ENCODE data around the gene PLSCR5. TPM values are rescaled to one million over a fixed set of nuclear protein-coding genes. Genes with fewer than 3 reads are reported as not detected.

The PLSCR5 gene
- total RNA-seq, 4 donors from 2014 or later: not detected

DNA sequence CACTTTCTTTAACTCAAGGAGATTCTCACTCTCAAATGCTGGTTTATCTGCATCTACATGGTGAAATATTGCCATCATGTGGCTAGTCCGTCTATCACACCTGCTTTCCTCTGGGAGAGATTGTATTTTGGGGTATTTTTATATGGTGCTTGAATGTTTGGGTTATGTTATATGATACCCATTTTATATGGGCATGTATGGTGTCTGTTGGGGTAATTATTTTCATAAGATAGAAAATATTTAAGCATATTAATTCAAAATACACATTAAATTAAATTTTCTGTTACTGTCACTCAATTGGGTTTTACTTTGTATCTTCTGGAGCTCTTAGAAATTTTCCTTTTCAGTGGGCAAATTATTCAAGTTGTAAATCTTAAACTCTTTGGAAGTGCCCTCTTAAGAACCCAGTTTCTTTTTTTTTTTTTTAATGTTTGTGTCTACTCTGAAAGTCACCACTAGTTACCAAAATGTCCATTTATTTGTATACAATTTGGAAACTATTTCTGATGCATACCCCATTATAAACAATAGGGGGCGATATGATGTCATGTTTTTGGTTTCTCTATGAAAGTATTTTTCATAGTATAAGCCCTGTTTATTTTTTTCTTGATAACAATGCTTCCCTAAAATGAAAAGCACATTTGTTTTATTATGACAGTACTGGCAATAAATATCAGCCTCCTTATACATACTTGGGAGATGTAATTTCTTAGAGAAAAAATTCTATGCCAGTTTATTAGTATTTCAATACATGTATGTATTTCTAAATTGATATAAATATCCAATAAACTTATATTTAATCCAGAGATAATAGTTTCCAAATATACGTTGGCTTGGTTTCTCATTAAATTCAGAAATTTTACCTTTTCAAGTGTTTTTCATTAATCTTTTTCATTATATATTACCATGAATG lies 36.1 kb upstream of the PLSCR5 start:
- no peak overlapping the region for H3K27ac ChIP-seq
- H3K36me3 ChIP-seq: no peaks in the 10 kb centered on the region
- no peaks in the 10 kb centered on the region for H3K4me1 ChIP-seq
- intact Hi-C loops (cut with DNase I; ENCODE audit: low total_unique reads) (no loop called here), in situ Hi-C loops (cut with MboI; ENCODE audit: low pct_ligation_motif_present in 1 of 4, low pct_unique_long_range_greater_than_20kb in 1 of 4, low sequenced_read_pairs in 3 of 4) (no loop called here)
- H3K4me3 ChIP-seq: no peak overlapping the region
- no peaks in the 10 kb centered on the region for H3K9me3 ChIP-seq
- no peak for DNase-seq
- WGBS, 2 donors (ENCODE audit: low coverage in 1 of 2): 13 to 21% methylated on average over 3 of the region's 3 CpGs
- TF ChIP-seq POLR2A (IDR thresholded peaks at IDR 0.05) (no peak), EP300 (IDR thresholded peaks at IDR 0.05; ENCODE audit: low read depth) (no peak), POLR2AphosphoS5 (IDR thresholded peaks at IDR 0.05) (no peak)
- TF ChIP-seq, protein P1, sequence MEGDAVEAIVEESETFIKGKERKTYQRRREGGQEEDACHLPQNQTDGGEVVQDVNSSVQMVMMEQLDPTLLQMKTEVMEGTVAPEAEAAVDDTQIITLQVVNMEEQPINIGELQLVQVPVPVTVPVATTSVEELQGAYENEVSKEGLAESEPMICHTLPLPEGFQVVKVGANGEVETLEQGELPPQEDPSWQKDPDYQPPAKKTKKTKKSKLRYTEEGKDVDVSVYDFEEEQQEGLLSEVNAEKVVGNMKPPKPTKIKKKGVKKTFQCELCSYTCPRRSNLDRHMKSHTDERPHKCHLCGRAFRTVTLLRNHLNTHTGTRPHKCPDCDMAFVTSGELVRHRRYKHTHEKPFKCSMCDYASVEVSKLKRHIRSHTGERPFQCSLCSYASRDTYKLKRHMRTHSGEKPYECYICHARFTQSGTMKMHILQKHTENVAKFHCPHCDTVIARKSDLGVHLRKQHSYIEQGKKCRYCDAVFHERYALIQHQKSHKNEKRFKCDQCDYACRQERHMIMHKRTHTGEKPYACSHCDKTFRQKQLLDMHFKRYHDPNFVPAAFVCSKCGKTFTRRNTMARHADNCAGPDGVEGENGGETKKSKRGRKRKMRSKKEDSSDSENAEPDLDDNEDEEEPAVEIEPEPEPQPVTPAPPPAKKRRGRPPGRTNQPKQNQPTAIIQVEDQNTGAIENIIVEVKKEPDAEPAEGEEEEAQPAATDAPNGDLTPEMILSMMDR (IDR thresholded peaks at IDR 0.05): peak; percentile 29 to 50 (median 37)
- no peaks in the 10 kb centered on the region for H3K27me3 ChIP-seq

DNA sequence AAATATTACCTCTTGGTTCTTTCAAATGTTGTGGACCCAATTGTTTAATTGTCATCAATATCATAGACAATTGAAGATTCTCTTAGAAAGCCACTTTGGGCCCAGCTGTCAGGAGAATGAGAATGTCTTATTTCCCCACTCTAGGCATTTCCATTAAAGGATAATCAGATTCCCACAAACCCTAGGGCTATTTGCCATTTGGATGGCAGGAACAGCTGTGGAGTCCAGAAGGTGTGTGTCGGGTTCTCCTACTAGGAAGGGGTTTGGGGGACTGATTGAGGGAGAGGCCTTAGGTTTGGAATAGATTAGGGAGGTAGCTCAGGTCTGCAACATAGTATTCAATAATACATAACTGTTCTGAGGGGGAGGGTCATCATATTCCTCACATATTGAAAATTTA lies 35.2 kb upstream of the PLSCR5 start:
- H3K27me3 ChIP-seq: no peaks in the 10 kb centered on the region
- WGBS, 2 donors (ENCODE audit: low coverage in 1 of 2): 90% methylated on average over 1 of the region's 1 CpG; no CpG with 5 or more reads in 1 of the 2 donors
- no peak for DNase-seq
- H3K4me1 ChIP-seq: no peaks in the 10 kb centered on the region
- in situ Hi-C loops (cut with MboI; ENCODE audit: low pct_ligation_motif_present in 1 of 4, low pct_unique_long_range_greater_than_20kb in 1 of 4, low sequenced_read_pairs in 3 of 4): no loop called here
- H3K36me3 ChIP-seq: no peaks in the 10 kb centered on the region
- no peak overlapping the region for H3K27ac ChIP-seq
- intact Hi-C loops (cut with DNase I; ENCODE audit: low total_unique reads): no loop called here
- H3K4me3 ChIP-seq: no peak overlapping the region
- no peaks in the 10 kb centered on the region for H3K9me3 ChIP-seq
- TF ChIP-seq, protein P1 (IDR thresholded peaks at IDR 0.05): no peak
- TF ChIP-seq POLR2AphosphoS5 (IDR thresholded peaks at IDR 0.05): no peak
- TF ChIP-seq POLR2A (IDR thresholded peaks at IDR 0.05): no peak
- no peak for TF ChIP-seq EP300 (IDR thresholded peaks at IDR 0.05; ENCODE audit: low read depth)

DNA sequence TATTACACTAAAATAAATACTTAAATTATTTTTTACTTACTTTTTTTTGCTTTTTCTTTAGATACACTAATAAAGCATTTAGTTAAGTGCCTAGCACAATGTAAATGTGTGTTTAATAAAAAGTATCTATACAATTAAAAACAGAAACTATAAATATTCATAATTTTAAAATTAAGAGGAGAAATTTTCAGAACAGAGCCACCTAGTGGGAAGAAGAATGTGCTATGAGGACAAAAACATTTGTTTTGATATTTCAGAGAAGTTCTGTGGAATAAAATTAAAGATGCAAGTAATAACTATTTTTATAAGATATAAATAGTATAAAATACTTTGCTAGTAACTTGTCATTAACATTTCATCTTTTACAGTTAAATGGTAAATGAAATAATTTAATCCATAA lies 33.6 kb upstream of the PLSCR5 start:
- no peak for DNase-seq
- no peaks in the 10 kb centered on the region for H3K36me3 ChIP-seq
- no peak overlapping the region for H3K27ac ChIP-seq
- in situ Hi-C loops (cut with MboI; ENCODE audit: low pct_ligation_motif_present in 1 of 4, low pct_unique_long_range_greater_than_20kb in 1 of 4, low sequenced_read_pairs in 3 of 4): no loop called here
- H3K27me3 ChIP-seq: no peaks in the 10 kb centered on the region
- no peak for TF ChIP-seq POLR2AphosphoS5 (IDR thresholded peaks at IDR 0.05)
- TF ChIP-seq, protein P1 (IDR thresholded peaks at IDR 0.05): peak in 3 of 5 experiments; percentile 17 to 38 (median 32)
- no peak for TF ChIP-seq POLR2A (IDR thresholded peaks at IDR 0.05)
- no peaks in the 10 kb centered on the region for H3K4me1 ChIP-seq
- intact Hi-C loops (cut with DNase I; ENCODE audit: low total_unique reads): no loop called here
- no peaks in the 10 kb centered on the region for H3K9me3 ChIP-seq
- H3K4me3 ChIP-seq: no peak overlapping the region

DNA sequence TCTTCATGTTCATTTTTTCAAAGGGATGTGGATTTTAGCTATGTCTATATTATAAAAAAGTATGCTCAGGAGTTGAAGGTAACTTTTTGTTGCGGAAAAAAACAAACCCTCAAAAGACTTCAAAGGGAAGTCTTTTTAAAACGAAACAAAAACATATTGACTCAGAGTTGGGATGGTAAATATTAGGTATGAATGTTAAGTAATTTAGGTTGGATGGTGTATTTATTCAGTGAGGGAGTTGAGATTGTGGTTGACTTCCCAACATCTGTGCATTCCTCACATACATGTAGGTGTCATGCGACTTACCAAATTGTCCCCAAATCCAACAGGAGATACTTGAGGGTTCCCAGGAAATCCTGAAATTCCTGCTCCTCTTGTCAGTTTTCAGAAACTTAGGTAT lies 32.7 kb upstream of the PLSCR5 start:
- Histone ChIP-seq H3K27me3 (no peaks in the 10 kb centered on the region), H3K9me3 (no peaks in the 10 kb centered on the region), H3K4me3 (no peak overlapping the region), H3K27ac (no peak overlapping the region), H3K4me1 (no peaks in the 10 kb centered on the region), H3K36me3 (no peaks in the 10 kb centered on the region)
- in situ Hi-C loops (cut with MboI; ENCODE audit: low pct_ligation_motif_present in 1 of 4, low pct_unique_long_range_greater_than_20kb in 1 of 4, low sequenced_read_pairs in 3 of 4) (no loop called here), intact Hi-C loops (cut with DNase I; ENCODE audit: low total_unique reads) (no loop called here)
- DNase-seq: no peak
- WGBS, 2 donors (ENCODE audit: low coverage in 1 of 2): 73 to 79% methylated on average over 3 of the region's 3 CpGs
- TF ChIP-seq POLR2AphosphoS5 (IDR thresholded peaks at IDR 0.05) (no peak), POLR2A (IDR thresholded peaks at IDR 0.05) (no peak), EP300 (IDR thresholded peaks at IDR 0.05; ENCODE audit: low read depth) (no peak)
- TF ChIP-seq, protein P1 (IDR thresholded peaks at IDR 0.05): no peak

Measured in transverse colon (tissue), 4 donors.